Pancreas (tissue), 10 donors: ENCODE measurements around the gene IRAK2. TPM values are rescaled to one million over a fixed set of nuclear protein-coding genes. Genes with fewer than 3 reads are reported as not detected.

Experiments used
- ATAC-seq, 4 donors: fragments of 200-7000 bp; cut with Tn5 transposase; one replicate each; pipeline versions ENCODE4 v1.8.0 to v1.9.1; 2020; ENCODE audit warnings: mild to moderate bottlenecking in 4 of 4, moderate library complexity in 4 of 4
- DNase-seq, 6 donors: peaks; one replicate each; pipeline ENCODE4 v3.0.0-alpha.2; 2020
- FAIRE-seq: peaks from 2 replicates; lab custom pipeline; 2012; peaks lifted over from hg19 to GRCh38; lab: Jason Lieb, UNC
- H3K27ac ChIP-seq, 4 donors: fragments of 200-600 bp; sonication (generic); 1 replicate in 3 of 4; 2 replicates in 1 of 4; pipeline versions ENCODE4 v1.5.0 to v1.8.0; 2020
- H3K27me3 ChIP-seq, 4 donors: fragments of 200-600 bp; one replicate each; pipeline ENCODE4 v1.8.0; 2021
- H3K36me3 ChIP-seq, 3 donors: fragments of 200-600 bp; sonication (generic) in 1 of 3; one replicate each; pipeline versions ENCODE4 v1.5.0 to v1.8.0; 2020 to 2021
- H3K4me1 ChIP-seq, 3 donors: fragments of 200-600 bp; one replicate each; pipeline ENCODE4 v1.8.0; 2021
- H3K4me3 ChIP-seq, 4 donors: fragments of 200-600 bp; sonication (generic) in 2 of 4; one replicate each; pipeline versions ENCODE4 v1.5.0 to v1.8.0; 2020 to 2021
- H3K9me3 ChIP-seq, 4 donors: fragments of 200-600 bp; one replicate each; pipeline ENCODE4 v1.8.0; 2021
- WGBS, 2 donors: extraction: QIAGEN DNeasy Blood & Tissue Kit; methylation state at CpG; one replicate each; pipeline ENCODE4 v1.1.7; 2013; 5-methylcytosine and 5-hydroxymethylcytosine counted together
- intact Hi-C, 3 donors: fragments of 100-400 bp; cut with DNase I; formaldehyde crosslinking; loops; one replicate each; pipeline versions ENCODE4 v1.11.1 to v1.14.2; 2022
- polyA plus RNA-seq, 2 donors: library from polyadenylated mRNA; stranded (reverse); fragments of 200-250 nt; gene quantifications; one replicate each; pipeline ENCODE4 v1.2.3, GENCODE V29; 2013
- total RNA-seq, 6 donors: library from RNA; stranded (reverse); fragmentation: NEBNext Ultra II Directional in 4 of 6; extraction: Animal tissue kit (Norgen Biotek cat#: 25700) in 4 of 6; gene quantifications; one replicate each; pipeline versions ENCODE4 v1.2.1 to v1.2.4, GENCODE V29; 2021 to 2023
- TF ChIP-seq, protein P1 (sequence below), 4 donors: fragments of 200-600 bp; sonication (generic) in 3 of 4; IDR thresholded peaks; one replicate each; pipeline versions ENCODE4 v1.5.0 to v1.8.0; 2021; ENCODE audit warnings: antibody characterized with exemption in 4 of 4
- donor health status: healthy with polysubstance abuse.
- donor health status: DM: no; HTN: no; CAD: no; lungs with moderate emphysema.
- donor health status: DM: no; HTN: no; CAD: no.
- donor health status: control.
- donor health status: control.
- donor health status: Bipolar disorder and iron deficiency.
- donor health status: DM: yes; HTN: yes; CAD: no.
- donor health status: DM: no; HTN: no; CAD: no.
- donor health status: DM: no; HTN: no; CAD: no.
- donor health status: DM: yes; HTN: yes; CAD: no.

Gene IRAK2
- total and polyA plus RNA-seq, 8 donors: 0.74 to 5.4 (median 1.2) TPM

- Histone ChIP-seq H3K27ac (no peak overlapping the region), H3K36me3 (peaks cover 0 to 10% (median 0%) of the 10 kb centered on the region in 3 donors), H3K4me1 (peaks cover 0 to 7% (median 5%) of the 10 kb centered on the region in 3 donors), H3K4me3 (no peak overlapping the region), H3K27me3 (no peaks in the 10 kb centered on the region), H3K9me3 (no peaks in the 10 kb centered on the region)
- DNase-seq (peak in 1 of 6 donors; percentile 19), FAIRE-seq (no peak), ATAC-seq (no peak)
- intact Hi-C loops: no loop called here
- TF ChIP-seq, protein P1, sequence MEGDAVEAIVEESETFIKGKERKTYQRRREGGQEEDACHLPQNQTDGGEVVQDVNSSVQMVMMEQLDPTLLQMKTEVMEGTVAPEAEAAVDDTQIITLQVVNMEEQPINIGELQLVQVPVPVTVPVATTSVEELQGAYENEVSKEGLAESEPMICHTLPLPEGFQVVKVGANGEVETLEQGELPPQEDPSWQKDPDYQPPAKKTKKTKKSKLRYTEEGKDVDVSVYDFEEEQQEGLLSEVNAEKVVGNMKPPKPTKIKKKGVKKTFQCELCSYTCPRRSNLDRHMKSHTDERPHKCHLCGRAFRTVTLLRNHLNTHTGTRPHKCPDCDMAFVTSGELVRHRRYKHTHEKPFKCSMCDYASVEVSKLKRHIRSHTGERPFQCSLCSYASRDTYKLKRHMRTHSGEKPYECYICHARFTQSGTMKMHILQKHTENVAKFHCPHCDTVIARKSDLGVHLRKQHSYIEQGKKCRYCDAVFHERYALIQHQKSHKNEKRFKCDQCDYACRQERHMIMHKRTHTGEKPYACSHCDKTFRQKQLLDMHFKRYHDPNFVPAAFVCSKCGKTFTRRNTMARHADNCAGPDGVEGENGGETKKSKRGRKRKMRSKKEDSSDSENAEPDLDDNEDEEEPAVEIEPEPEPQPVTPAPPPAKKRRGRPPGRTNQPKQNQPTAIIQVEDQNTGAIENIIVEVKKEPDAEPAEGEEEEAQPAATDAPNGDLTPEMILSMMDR (IDR thresholded peaks at IDR 0.05): no peak
- 77 to 78% methylated on average over 12 of the region's 12 CpGs for WGBS, 2 donors
Observed at GRCh38 chr3:10285272-10286132, 120.8 kb downstream of the IRAK2 start.

DNA sequence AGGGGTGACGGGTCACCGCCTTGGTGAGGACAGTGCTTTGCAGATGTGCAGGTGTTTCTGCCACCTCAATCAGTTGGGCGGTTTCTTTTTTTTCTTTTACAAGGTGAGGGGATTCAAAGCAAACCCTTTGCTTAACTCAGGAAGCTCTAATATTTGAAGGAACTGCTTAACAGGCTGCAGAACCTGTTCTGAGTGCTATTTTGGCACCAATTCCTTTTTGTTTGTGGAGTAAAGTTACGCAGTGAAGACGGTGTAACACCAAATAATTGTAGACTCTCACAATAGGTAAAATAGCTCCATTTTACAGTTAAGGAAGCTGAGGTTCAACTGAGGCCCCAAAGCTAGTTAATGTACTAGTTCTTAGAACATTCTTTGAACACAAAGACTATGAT lies 121.4 kb downstream of the IRAK2 start:
- no peak for FAIRE-seq
- no peak for ATAC-seq
- Histone ChIP-seq H3K27me3 (no peaks in the 10 kb centered on the region), H3K4me1 (peaks cover 0 to 7% (median 5%) of the 10 kb centered on the region in 3 donors), H3K36me3 (peaks cover 0 to 4% (median 0%) of the 10 kb centered on the region in 3 donors), H3K4me3 (no peak overlapping the region), H3K9me3 (no peaks in the 10 kb centered on the region), H3K27ac (no peak overlapping the region)
- 54 to 62% methylated on average over 5 of the region's 5 CpGs for WGBS, 2 donors
- TF ChIP-seq, protein P1 (IDR thresholded peaks at IDR 0.05): no peak
- intact Hi-C loops: no loop called here
- DNase-seq: no peak

- intact Hi-C loops: no loop called here
- Histone ChIP-seq H3K27ac (no peak overlapping the region), H3K4me1 (peaks cover 0 to 7% (median 5%) of the 10 kb centered on the region in 3 donors), H3K9me3 (no peaks in the 10 kb centered on the region), H3K4me3 (no peak overlapping the region), H3K27me3 (no peaks in the 10 kb centered on the region), H3K36me3 (peaks cover 0 to 4% (median 0%) of the 10 kb centered on the region in 3 donors)
- DNase-seq (peak in 2 of 6 donors; percentile 19 to 64), ATAC-seq (no peak), FAIRE-seq (no peak)
- TF ChIP-seq, protein P1 (IDR thresholded peaks at IDR 0.05): no peak
- 77 to 82% methylated on average over 2 of the region's 2 CpGs for WGBS, 2 donors
Observed at GRCh38 chr3:10286596-10287295, 122.0 kb downstream of the IRAK2 start.

DNA sequence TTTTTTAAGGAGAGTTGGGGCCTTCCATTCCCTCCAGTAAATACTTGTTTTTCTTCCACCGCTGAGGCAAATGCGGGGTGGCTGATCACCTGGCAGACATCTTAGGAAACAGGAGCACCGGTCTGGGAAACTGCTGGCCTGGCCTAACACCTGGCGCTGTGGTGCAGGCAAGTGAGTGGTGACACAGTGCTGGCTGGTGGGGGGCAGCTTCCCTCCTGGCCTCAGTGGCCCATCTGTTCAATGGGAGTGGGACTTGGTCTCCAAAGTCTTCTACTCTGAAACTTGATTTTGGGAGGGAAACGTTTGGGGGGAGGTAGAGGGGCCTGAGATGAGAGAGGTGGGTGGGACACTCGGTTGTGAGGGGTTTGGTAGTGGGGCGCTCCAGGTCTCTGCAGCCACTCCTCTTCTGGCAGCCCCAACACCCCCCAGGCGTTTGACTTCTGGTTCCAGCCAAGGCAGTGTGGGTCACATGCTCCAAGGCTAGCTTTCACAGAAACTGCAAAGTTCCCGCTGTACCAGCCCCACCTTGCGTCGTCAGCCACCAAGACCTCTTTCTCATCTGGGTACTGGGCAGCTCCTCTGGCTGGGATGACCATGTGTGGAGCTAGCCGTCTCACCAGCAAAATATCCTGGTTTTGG lies 123.3 kb downstream of the IRAK2 start:
- no peak overlapping the region for H3K27ac ChIP-seq
- FAIRE-seq: no peak

More for the DNA sequence above, 123.3 kb downstream of the IRAK2 start:
- Histone ChIP-seq H3K4me1 (peaks cover 0 to 15% (median 14%) of the 10 kb centered on the region in 3 donors), H3K36me3 (peaks cover 0 to 4% (median 0%) of the 10 kb centered on the region in 3 donors), H3K9me3 (no peaks in the 10 kb centered on the region), H3K4me3 (no peak overlapping the region), H3K27me3 (no peaks in the 10 kb centered on the region)
- intact Hi-C loops: no loop called here
- no peak for ATAC-seq
- 89% methylated on average over 12 of the region's 12 CpGs for WGBS, 2 donors
- peak in 1 of 6 donors; percentile 40 for DNase-seq
- TF ChIP-seq, protein P1 (IDR thresholded peaks at IDR 0.05): no peak
